H9 (cell line): ENCODE measurements around the gene CDKN2AIPNL. TPM values are rescaled to one million over a fixed set of nuclear protein-coding genes. Genes with fewer than 3 reads are reported as not detected.

Experiments
- DNase-seq: peaks from one replicate; pipeline ENCODE4 v3.0.0-alpha.2; 2017
- H2AFZ ChIP-seq: one replicate; pipeline ENCODE4 v1.6.1; 2013; ENCODE audit warnings: mild to moderate bottlenecking, low read length, control low read depth, moderate library complexity
- H2AK5ac ChIP-seq: 2 replicates; pipeline ENCODE4 v1.6.1; 2013; ENCODE audit warnings: low read length, control low read depth, mixed read lengths; ENCODE audit not compliant: insufficient read length
- H2BK120ac ChIP-seq: one replicate; pipeline ENCODE4 v1.6.1; 2013; ENCODE audit warnings: low read depth, mild to moderate bottlenecking, low read length, control low read depth, inconsistent platforms; ENCODE audit not compliant: poor library complexity, severe bottlenecking
- H2BK12ac ChIP-seq: 2 replicates; pipeline ENCODE4 v1.6.1; 2013; ENCODE audit warnings: low read length, control low read depth, mixed read lengths, low read depth; ENCODE audit not compliant: insufficient read length
- H2BK15ac ChIP-seq: 2 replicates; pipeline ENCODE4 v1.6.1; 2013; ENCODE audit warnings: low read depth, low read length, control low read depth
- H2BK20ac ChIP-seq: one replicate; pipeline ENCODE4 v1.6.1; 2013; ENCODE audit warnings: low read depth, mild to moderate bottlenecking, low read length, control low read depth, inconsistent platforms; ENCODE audit not compliant: poor library complexity, severe bottlenecking
- H2BK5ac ChIP-seq: 2 replicates; pipeline ENCODE4 v1.6.1; 2013; ENCODE audit warnings: low read length, control low read depth, mixed read lengths; ENCODE audit not compliant: insufficient read length
- H3K14ac ChIP-seq: 2 replicates; pipeline ENCODE4 v1.6.1; 2013; ENCODE audit warnings: low read length, control low read depth; ENCODE audit not compliant: insufficient read depth
- H3K18ac ChIP-seq: 2 replicates; pipeline ENCODE4 v1.6.1; 2013; ENCODE audit warnings: low read depth, mild to moderate bottlenecking, mixed read lengths, low read length, control low read depth; ENCODE audit not compliant: insufficient read length
- H3K23ac ChIP-seq: 2 replicates; pipeline ENCODE4 v1.6.1; 2013; ENCODE audit warnings: low read length, control low read depth, mixed read lengths, low read depth; ENCODE audit not compliant: insufficient read length
- H3K23me2 ChIP-seq: 2 replicates; pipeline ENCODE4 v1.6.1; 2013; ENCODE audit warnings: low read depth, mild to moderate bottlenecking, mixed read lengths, low read length, control low read depth; ENCODE audit not compliant: insufficient read length, poor library complexity, severe bottlenecking
- H3K27ac ChIP-seq: 2 replicates; pipeline ENCODE4 v1.5.1; 2013; ENCODE audit warnings: low read length, control low read depth, mixed read lengths, low read depth; ENCODE audit not compliant: insufficient read length
- H3K27me3 ChIP-seq: 2 replicates; pipeline ENCODE4 v1.6.1; 2013; ENCODE audit warnings: low read length, control low read depth, inconsistent platforms; ENCODE audit not compliant: insufficient read depth
- H3K4ac ChIP-seq: 2 replicates; pipeline ENCODE4 v1.6.1; 2013; ENCODE audit warnings: low read depth, mild to moderate bottlenecking, control low read depth, inconsistent platforms, low read length, moderate library complexity
- H3K4me1 ChIP-seq: 2 replicates; pipeline ENCODE4 v1.6.1; 2013; ENCODE audit warnings: low read length, control low read depth, inconsistent platforms; ENCODE audit not compliant: insufficient read depth
- H3K4me2 ChIP-seq: 2 replicates; pipeline ENCODE4 v1.6.1; 2013; ENCODE audit warnings: low read length, control low read depth, mixed read lengths; ENCODE audit not compliant: insufficient read length, insufficient read depth
- H3K56ac ChIP-seq: 2 replicates; pipeline ENCODE4 v1.6.1; 2013; ENCODE audit warnings: low read depth, mild to moderate bottlenecking, mixed read lengths, low read length, control low read depth; ENCODE audit not compliant: insufficient read length
- H3K79me1 ChIP-seq: 2 replicates; pipeline ENCODE4 v1.6.1; 2013; ENCODE audit warnings: low read depth, mild to moderate bottlenecking, moderate library complexity, low read length, control low read depth, inconsistent platforms; ENCODE audit not compliant: insufficient read depth, poor library complexity, severe bottlenecking
- H3K79me2 ChIP-seq: 2 replicates; pipeline ENCODE4 v1.6.1; 2013; ENCODE audit warnings: low read length, control low read depth, inconsistent platforms; ENCODE audit not compliant: insufficient read depth
- H3K9ac ChIP-seq: 2 replicates; pipeline ENCODE4 v1.6.1; 2013; ENCODE audit warnings: low read length, control low read depth, mixed read lengths; ENCODE audit not compliant: insufficient read length; ENCODE audit errors: extremely low read depth
- H3K9me3 ChIP-seq: one replicate; pipeline ENCODE4 v1.6.1; 2013; ENCODE audit warnings: low read depth, low read length, inconsistent platforms; ENCODE audit not compliant: control insufficient read depth
- H3T11ph ChIP-seq: one replicate; pipeline ENCODE4 v1.6.1; 2013; ENCODE audit warnings: mild to moderate bottlenecking, low read length, control low read depth, inconsistent platforms
- H4K20me1 ChIP-seq: one replicate; pipeline ENCODE4 v1.6.1; 2013; ENCODE audit not compliant: control insufficient read depth, insufficient read length, insufficient read depth
- H4K5ac ChIP-seq: 2 replicates; pipeline ENCODE4 v1.6.1; 2013; ENCODE audit warnings: low read depth, mild to moderate bottlenecking, mixed read lengths, low read length, control low read depth; ENCODE audit not compliant: insufficient read length
- H4K8ac ChIP-seq: replicated peaks from 2 replicates; pipeline ENCODE4 v1.6.1; 2013; ENCODE audit warnings: low read length, control low read depth, mixed read lengths, low read depth; ENCODE audit not compliant: insufficient read length
- H4K91ac ChIP-seq: 2 replicates; pipeline ENCODE4 v1.6.1; 2013; ENCODE audit warnings: low read depth, mild to moderate bottlenecking, moderate library complexity, mixed read lengths, low read length, control low read depth; ENCODE audit not compliant: insufficient read length
- H3K27ac Mint-ChIP-seq, 3 experiments: 2 replicates in 2 of 3; 3 replicates in 1 of 3; pipeline ENCODE4 v1.8.0; 2020 to 2021; ENCODE audit warnings: mixed read lengths in 3 of 3, mild to moderate bottlenecking in 1 of 3, moderate library complexity in 1 of 3
- H3K27me3 Mint-ChIP-seq: 2 replicates; pipeline ENCODE4 v1.8.0; 2021; ENCODE audit warnings: low read depth, mild to moderate bottlenecking, moderate library complexity, mixed read lengths
- H3K36me3 Mint-ChIP-seq, 3 experiments: 2 replicates in 2 of 3; 3 replicates in 1 of 3; pipeline ENCODE4 v1.8.0; 2020 to 2021; ENCODE audit warnings: low read depth in 3 of 3, mixed read lengths in 3 of 3; ENCODE audit not compliant: insufficient read depth in 1 of 3
- H3K4me1 Mint-ChIP-seq, 2 experiments: 2 replicates each; pipeline ENCODE4 v1.8.0; 2020; ENCODE audit warnings: mixed read lengths in 2 of 2
- H3K4me3 Mint-ChIP-seq, 2 experiments: 2 replicates in 1 of 2; 3 replicates in 1 of 2; pipeline ENCODE4 v1.8.0; 2020 to 2021; ENCODE audit warnings: mild to moderate bottlenecking in 2 of 2, mixed read lengths in 2 of 2, moderate library complexity in 1 of 2
- H3K9me3 Mint-ChIP-seq, 2 experiments: 2 replicates in 1 of 2; 3 replicates in 1 of 2; pipeline ENCODE4 v1.8.0; 2020; ENCODE audit warnings: mild to moderate bottlenecking in 2 of 2, mixed read lengths in 2 of 2, moderate library complexity in 1 of 2
- CTCF ChIP-seq: fragments of 200-600 bp; sonication (generic); conservative IDR thresholded peaks from 3 replicates; pipeline ENCODE4 v1.8.0; 2021; ENCODE audit warnings: antibody characterized with exemption, mild to moderate bottlenecking
- WGBS: extraction: QIAGEN DNeasy Blood & Tissue Kit; methylation state at CpG from one replicate; pipeline ENCODE4 v1.1.7; 2013; ENCODE audit warnings: missing lambda C conversion rate, low lambda C conversion rate, mixed read lengths; ENCODE audit not compliant: insufficient read length; ENCODE audit errors: extremely low coverage; 5-methylcytosine and 5-hydroxymethylcytosine counted together
- total RNA-seq: library from RNA; stranded (reverse); gene quantifications from 2 replicates; pipeline ENCODE4 v1.2.1, GENCODE V29; 2021

The CDKN2AIPNL gene
- total RNA-seq, 1 experiment from 2014 or later = 60.0 TPM

GRCh38 chr5:134370311-134370870 lies 41.3 kb downstream of the CDKN2AIPNL start:
- H2AK5ac ChIP-seq = peak overlapping the region; percentile 25
- no peak for DNase-seq
- no peak for TF ChIP-seq CTCF
- H4K91ac ChIP-seq = no peak overlapping the region
- WGBS = no CpG with 5 or more reads among the region's 5 CpGs
- no peaks in the 10 kb centered on the region for H4K20me1 ChIP-seq
- peaks cover 17 to 35% of the 10 kb centered on the region in 2 experiments for H3K4me1 Mint-ChIP-seq
- H3K14ac ChIP-seq = no peak overlapping the region
- H3T11ph ChIP-seq = no peak overlapping the region
- H2BK15ac ChIP-seq = no peak overlapping the region
- no peak overlapping the region for H3K18ac ChIP-seq
- H3K23me2 ChIP-seq = peaks cover 3% of the 10 kb centered on the region
- peak overlapping the region; percentile 52 for H2BK12ac ChIP-seq
- no peaks in the 10 kb centered on the region for H3K27me3 ChIP-seq
- H3K56ac ChIP-seq = no peak overlapping the region
- no peak overlapping the region for H4K8ac ChIP-seq
- H2BK5ac ChIP-seq = no peak overlapping the region
- H3K4me2 ChIP-seq = peak overlapping the region; percentile 77
- no peak overlapping the region for H3K27ac ChIP-seq
- no peak overlapping the region for H4K5ac ChIP-seq
- peak overlapping the region; percentile 100 for H3K27ac Mint-ChIP-seq
- no peak overlapping the region for H2AFZ ChIP-seq
- peaks cover 12 to 32% (median 23%) of the 10 kb centered on the region in 3 experiments for H3K36me3 Mint-ChIP-seq
- H3K9ac ChIP-seq = peak overlapping the region; percentile 68
- H3K4ac ChIP-seq = no peak overlapping the region; the same call in 1 of the 2 replicates
- H3K9me3 Mint-ChIP-seq = peaks cover 4 to 10% of the 10 kb centered on the region in 2 experiments
- peaks cover 14% of the 10 kb centered on the region for H3K79me2 ChIP-seq
- H3K27me3 Mint-ChIP-seq = no peaks in the 10 kb centered on the region
- H3K4me3 Mint-ChIP-seq = peak overlapping the region; percentile 95 to 98
- H2BK20ac ChIP-seq = no peak overlapping the region
- H3K4me1 ChIP-seq = no peaks in the 10 kb centered on the region
- no peaks in the 10 kb centered on the region for H3K9me3 ChIP-seq
- no peak overlapping the region for H3K23ac ChIP-seq
- H3K79me1 ChIP-seq = no peaks in the 10 kb centered on the region
- H2BK120ac ChIP-seq = no peak overlapping the region
